C4-2B (cell line): Measurements from ENCODE around the gene FAM124B.

Experiments used
- CTCF ChIP-seq: fragments of 450-650 bp; conservative IDR thresholded peaks from 2 replicates; pipeline ENCODE4 v1.5.1; 2017; ENCODE audit warnings: mild to moderate bottlenecking
- ZFX ChIP-seq: fragments of 450-650 bp; IDR thresholded peaks from 2 replicates; pipeline ENCODE4 v1.6.1; 2017

GRCh38 chr2:224369028-224369632 lies 32.8 kb downstream of the FAM124B start:
- TF ChIP-seq CTCF (peak; percentile 79), ZFX (no peak)
